ENCODE data around the gene FANCG.

The FANCG gene

GRCh38 chr9:35056571-35057270, 23.0 kb downstream of the FANCG start:
- H3F3A ChIP-seq (ENCODE audit: low read depth) = no peaks in the 10 kb centered on the region
- H2AFZ ChIP-seq (ENCODE audit: low read length) = no peak overlapping the region
- H3K9me3 ChIP-seq (ENCODE audit: insufficient read depth, low read depth, low read length) = no peaks in the 10 kb centered on the region
- H3K4me1 ChIP-seq (ENCODE audit: insufficient read depth, low read length, poor library complexity, severe bottlenecking) = no peaks in the 10 kb centered on the region
- no peak overlapping the region for H3K4me2 ChIP-seq (ENCODE audit: low read depth, low read length, poor library complexity, severe bottlenecking)
- no peaks in the 10 kb centered on the region for H4K20me1 ChIP-seq (ENCODE audit: insufficient read depth, low read length, poor library complexity, severe bottlenecking)
- TF ChIP-seq EZH2phosphoT487 (IDR thresholded peaks at IDR 0.05; ENCODE audit: borderline replicate concordance) (no peak), CTCF (conservative IDR thresholded peaks at IDR 0.05; ENCODE audit: low read length) (no peak)
- no peaks in the 10 kb centered on the region for H3K9me2 ChIP-seq (replicated peaks; ENCODE audit: low read depth, low read length)
- no peaks in the 10 kb centered on the region for H3K79me2 ChIP-seq (ENCODE audit: insufficient read depth, low read length)
- no peak overlapping the region for H3K9ac ChIP-seq (ENCODE audit: low read depth, low read length, poor library complexity, severe bottlenecking)
- no peak overlapping the region for H3K4me3 ChIP-seq (ENCODE audit: low read length, poor library complexity, severe bottlenecking)
- no peaks in the 10 kb centered on the region for H3K27me3 ChIP-seq (ENCODE audit: insufficient read depth, low read length, poor library complexity, severe bottlenecking)
- H3K36me3 ChIP-seq (ENCODE audit: insufficient read depth, low read length) = peaks cover 65% of the 10 kb centered on the region

GRCh38 chr9:35054871-35055644, 24.7 kb downstream of the FANCG start:
- no peaks in the 10 kb centered on the region for H3K79me2 ChIP-seq (ENCODE audit: insufficient read depth, low read length)
- no peak overlapping the region for H3K9ac ChIP-seq (ENCODE audit: low read depth, low read length, poor library complexity, severe bottlenecking)
- no peak overlapping the region for H3K4me2 ChIP-seq (ENCODE audit: low read depth, low read length, poor library complexity, severe bottlenecking)
- H3K4me3 ChIP-seq (ENCODE audit: low read length, poor library complexity, severe bottlenecking) = no peak overlapping the region
- peaks cover 48% of the 10 kb centered on the region for H3K36me3 ChIP-seq (ENCODE audit: insufficient read depth, low read length)
- peaks cover 4% of the 10 kb centered on the region for H3K4me1 ChIP-seq (ENCODE audit: insufficient read depth, low read length, poor library complexity, severe bottlenecking)
- no peak overlapping the region for H2AFZ ChIP-seq (ENCODE audit: low read length)
- no peaks in the 10 kb centered on the region for H4K20me1 ChIP-seq (ENCODE audit: insufficient read depth, low read length, poor library complexity, severe bottlenecking)
- H3F3A ChIP-seq (ENCODE audit: low read depth) = no peaks in the 10 kb centered on the region
- no peak for TF ChIP-seq CTCF (conservative IDR thresholded peaks at IDR 0.05; ENCODE audit: low read length)
- no peak for TF ChIP-seq EZH2phosphoT487 (IDR thresholded peaks at IDR 0.05; ENCODE audit: borderline replicate concordance)
- H3K9me3 ChIP-seq (ENCODE audit: insufficient read depth, low read depth, low read length) = no peaks in the 10 kb centered on the region
- H3K9me2 ChIP-seq (replicated peaks; ENCODE audit: low read depth, low read length) = no peaks in the 10 kb centered on the region
- H3K27me3 ChIP-seq (ENCODE audit: insufficient read depth, low read length, poor library complexity, severe bottlenecking) = no peaks in the 10 kb centered on the region

DNA sequence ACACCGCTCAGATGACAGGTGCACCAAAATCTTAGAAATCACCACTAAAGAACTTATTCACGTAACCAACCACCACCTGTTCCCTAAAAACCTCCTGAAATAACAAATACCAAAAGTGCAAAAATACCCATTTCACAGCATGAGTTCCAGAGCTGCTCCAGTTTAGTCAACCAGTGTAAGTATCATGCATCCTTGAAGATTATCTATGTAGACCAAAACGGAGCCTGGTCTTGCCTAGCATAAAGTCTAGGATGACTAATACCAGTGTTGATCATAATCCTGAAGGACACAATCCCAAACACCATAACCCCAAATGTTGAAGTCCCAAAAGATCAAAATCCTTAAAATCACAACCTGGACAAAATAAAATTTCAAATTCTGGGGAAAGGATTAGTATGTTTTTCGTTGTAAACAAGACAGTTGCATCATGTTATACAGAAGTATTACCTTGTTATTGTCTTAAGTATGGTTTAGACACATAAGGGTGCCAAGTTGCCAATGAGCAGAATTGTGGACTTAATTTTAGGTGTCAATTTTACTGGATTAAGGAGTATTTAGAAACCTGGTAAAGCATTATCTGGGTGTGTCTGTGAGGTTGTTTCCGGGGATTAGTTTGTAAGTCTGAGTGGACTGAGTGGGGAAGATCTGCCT, 25.4 kb downstream of the FANCG start:
- H3K9ac ChIP-seq (ENCODE audit: low read depth, low read length, poor library complexity, severe bottlenecking) = no peak overlapping the region
- no peaks in the 10 kb centered on the region for H3K9me3 ChIP-seq (ENCODE audit: insufficient read depth, low read depth, low read length)
- H3K27me3 ChIP-seq (ENCODE audit: insufficient read depth, low read length, poor library complexity, severe bottlenecking) = no peaks in the 10 kb centered on the region
- peaks cover 41% of the 10 kb centered on the region; the same call in 1 of the 2 replicates for H3K36me3 ChIP-seq (ENCODE audit: insufficient read depth, low read length)
- H3K4me3 ChIP-seq (ENCODE audit: low read length, poor library complexity, severe bottlenecking) = no peak overlapping the region
- H3K79me2 ChIP-seq (ENCODE audit: insufficient read depth, low read length) = no peaks in the 10 kb centered on the region
- no peak overlapping the region for H3K4me2 ChIP-seq (ENCODE audit: low read depth, low read length, poor library complexity, severe bottlenecking)
- H3F3A ChIP-seq (ENCODE audit: low read depth) = no peaks in the 10 kb centered on the region
- no peak overlapping the region for H2AFZ ChIP-seq (ENCODE audit: low read length)
- H4K20me1 ChIP-seq (ENCODE audit: insufficient read depth, low read length, poor library complexity, severe bottlenecking) = no peaks in the 10 kb centered on the region
- TF ChIP-seq CTCF (conservative IDR thresholded peaks at IDR 0.05; ENCODE audit: low read length) = no peak
- no peak for TF ChIP-seq EZH2phosphoT487 (IDR thresholded peaks at IDR 0.05; ENCODE audit: borderline replicate concordance)
- peaks cover 4% of the 10 kb centered on the region for H3K4me1 ChIP-seq (ENCODE audit: insufficient read depth, low read length, poor library complexity, severe bottlenecking)
- H3K9me2 ChIP-seq (replicated peaks; ENCODE audit: low read depth, low read length) = no peaks in the 10 kb centered on the region
